CD8-positive, alpha-beta memory T cell (primary cell): ENCODE results near the gene BCL2L11. TPM values are rescaled to one million over a fixed set of nuclear protein-coding genes. Genes with fewer than 3 reads are reported as not detected.

ENCODE experiments used
- CTCF ChIA-PET: fragments of 350-600 bp; sonication (Branson Sonifier 250); formaldehyde crosslinking; loops from one replicate; lab custom pipeline; 2021; ENCODE audit warnings: antibody characterized with exemption; lab: Charles Lee
- POLR2A ChIA-PET: fragments of 350-600 bp; sonication (Branson Sonifier 250); formaldehyde crosslinking; loops from one replicate; lab custom pipeline; 2021; ENCODE audit warnings: antibody characterized with exemption; lab: Charles Lee
- DNase-seq, 5 donors: peaks; one replicate each; pipeline versions ENCODE4 v3.0.0 to v3.0.0-alpha.2; 2020 to 2022; ENCODE audit warnings: mixed read lengths in 1 of 5
- H3K27ac ChIP-seq: one replicate; pipeline ENCODE4 v1.7.0; 2013; ENCODE audit warnings: low read depth, mild to moderate bottlenecking, low read length, moderate library complexity
- H3K27me3 ChIP-seq: 2 replicates; pipeline ENCODE4 v1.7.0; 2013; ENCODE audit warnings: low read length, mild to moderate bottlenecking; ENCODE audit not compliant: insufficient read depth, poor library complexity, severe bottlenecking
- H3K36me3 ChIP-seq: 2 replicates; pipeline ENCODE4 v1.7.0; 2013; ENCODE audit warnings: mild to moderate bottlenecking, low read length, moderate library complexity; ENCODE audit not compliant: insufficient read depth
- H3K4me1 ChIP-seq: 2 replicates; pipeline ENCODE4 v1.7.0; 2013; ENCODE audit warnings: mild to moderate bottlenecking, low read length, moderate library complexity; ENCODE audit not compliant: insufficient read depth
- H3K4me3 ChIP-seq: 2 replicates; pipeline ENCODE4 v1.7.0; 2013; ENCODE audit warnings: mild to moderate bottlenecking, low read length
- H3K9me3 ChIP-seq: 2 replicates; pipeline ENCODE4 v1.7.0; 2013; ENCODE audit warnings: mild to moderate bottlenecking, low read length
- H3K27ac Mint-ChIP-seq, 8 donors: one replicate each; pipeline ENCODE4 v1.8.0; 2020 to 2021; ENCODE audit warnings: mixed read lengths in 8 of 8, mild to moderate bottlenecking in 6 of 8, inconsistent platforms in 3 of 8, moderate library complexity in 3 of 8
- H3K27me3 Mint-ChIP-seq, 2 donors: one replicate each; pipeline ENCODE4 v1.8.0; 2020 to 2021; ENCODE audit warnings: mixed read lengths in 2 of 2, mild to moderate bottlenecking in 1 of 2, moderate library complexity in 1 of 2
- H3K36me3 Mint-ChIP-seq, 3 donors: one replicate each; pipeline ENCODE4 v1.8.0; 2020 to 2021; ENCODE audit warnings: mixed read lengths in 3 of 3, inconsistent platforms in 1 of 3, mild to moderate bottlenecking in 1 of 3
- H3K4me1 Mint-ChIP-seq, 3 donors: one replicate each; pipeline ENCODE4 v1.8.0; 2020 to 2021; ENCODE audit warnings: mixed read lengths in 3 of 3, inconsistent platforms in 1 of 3, mild to moderate bottlenecking in 1 of 3
- H3K4me3 Mint-ChIP-seq, 7 donors: one replicate each; pipeline ENCODE4 v1.8.0; 2020 to 2021; ENCODE audit warnings: mixed read lengths in 7 of 7, mild to moderate bottlenecking in 6 of 7, moderate library complexity in 4 of 7, inconsistent platforms in 2 of 7
- H3K9me3 Mint-ChIP-seq, 5 donors: one replicate each; pipeline ENCODE4 v1.8.0; 2020 to 2022; ENCODE audit warnings: mixed read lengths in 5 of 5, mild to moderate bottlenecking in 3 of 5, moderate library complexity in 2 of 5, inconsistent platforms in 1 of 5
- polyA plus RNA-seq: library from polyadenylated mRNA; unstranded; fragments of 300-500 nt; fragmentation: Illumina TruSeq; gene quantifications from one replicate; pipeline ENCODE4 v1.2.3, GENCODE V29; 2021
- total RNA-seq, 2 experiments: library from RNA; stranded (reverse); gene quantifications; one replicate each; pipeline ENCODE4 v1.2.3, GENCODE V29; 2021

BCL2L11 gene
- total and polyA plus RNA-seq, 3 experiments from 2014 or later = 13.8 to 40.6 (median 36.6) TPM

DNA sequence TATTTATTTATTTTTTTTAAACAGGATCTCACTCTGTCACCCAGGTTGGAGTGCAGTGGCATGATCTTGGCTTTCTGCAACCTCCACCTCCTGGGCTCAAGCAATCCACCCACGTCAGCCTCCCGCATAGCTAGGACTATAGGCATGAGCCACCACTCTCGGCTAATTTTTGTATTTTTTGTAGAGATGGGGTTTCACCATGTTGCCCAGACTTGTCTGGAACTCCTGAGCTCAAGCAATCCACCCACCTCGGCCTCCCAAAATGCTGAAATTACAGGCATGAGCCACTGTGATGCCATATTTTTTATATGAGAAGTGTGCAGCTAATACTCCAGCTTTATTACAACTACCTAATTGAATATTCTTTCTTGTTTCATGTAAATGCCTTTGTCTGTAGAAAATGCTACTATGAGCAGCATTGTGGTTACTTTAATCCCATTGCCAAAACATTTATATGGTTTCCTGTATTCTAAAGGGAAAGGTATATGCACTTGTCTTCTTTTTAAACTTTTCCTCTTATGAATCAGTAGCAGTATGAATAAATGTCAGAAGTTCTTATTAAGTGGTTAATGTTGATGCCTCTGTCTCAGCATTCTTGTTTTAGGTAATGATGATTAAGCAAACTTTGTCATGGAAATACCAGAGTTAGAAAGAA is 9.5 kb upstream of the BCL2L11 start:
- Mint-ChIP-seq H3K36me3 (peaks cover 0 to 4% (median under 1%) of the 10 kb centered on the region in 3 donors), H3K9me3 (no peaks in the 10 kb centered on the region), H3K27me3 (peaks cover 20 to 63% of the 10 kb centered on the region in 2 donors), H3K27ac (no peak overlapping the region), H3K4me1 (peaks cover 0 to 3% (median under 1%) of the 10 kb centered on the region in 3 donors), H3K4me3 (no peak overlapping the region)
- Histone ChIP-seq H3K4me3 (no peak overlapping the region), H3K27me3 (peaks cover 4% of the 10 kb centered on the region), H3K27ac (no peak overlapping the region), H3K4me1 (no peaks in the 10 kb centered on the region), H3K36me3 (no peaks in the 10 kb centered on the region), H3K9me3 (no peaks in the 10 kb centered on the region)
- POLR2A ChIA-PET = no interaction called here
- CTCF ChIA-PET = no interaction called here
- no peak for DNase-seq

DNA sequence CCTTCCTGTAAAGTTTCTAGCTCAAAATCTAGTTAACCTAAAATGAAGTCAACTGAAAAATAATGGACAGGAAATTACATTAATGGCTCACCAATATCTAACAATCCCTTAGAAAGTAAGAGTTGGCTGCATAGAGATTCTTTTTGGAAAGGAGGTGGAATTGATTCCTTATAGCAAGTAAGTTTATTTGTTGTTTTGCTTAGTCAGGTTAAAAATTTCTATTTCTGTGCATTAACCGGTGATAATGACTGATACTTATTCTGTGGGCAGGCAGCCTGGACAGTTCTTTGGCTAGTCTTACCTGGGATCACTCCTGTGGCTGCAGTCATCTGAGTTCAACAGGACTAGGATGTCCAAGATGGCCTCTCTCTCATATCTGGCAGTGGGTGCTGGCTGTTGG is 6.9 kb upstream of the BCL2L11 start:
- CTCF ChIA-PET = interaction anchor here (1.6 kb wide), 1 partner anchor 302 kb away, joined by 3 read pairs; no protein-coding TSS in a partner anchor
- DNase-seq = no peak
- H3K27me3 ChIP-seq = peaks cover 21% of the 10 kb centered on the region
- Mint-ChIP-seq H3K36me3 (peaks cover 0 to 4% (median 0%) of the 10 kb centered on the region in 3 donors), H3K27ac (peak overlapping the region in 1 of 8 donors; percentile 2), H3K27me3 (peaks cover 33 to 79% of the 10 kb centered on the region in 2 donors), H3K4me1 (peaks cover 24 to 28% (median 26%) of the 10 kb centered on the region in 3 donors), H3K9me3 (no peaks in the 10 kb centered on the region), H3K4me3 (no peak overlapping the region)
- no peak overlapping the region for H3K4me3 ChIP-seq
- H3K36me3 ChIP-seq = no peaks in the 10 kb centered on the region
- H3K4me1 ChIP-seq = peaks cover 21% of the 10 kb centered on the region
- no peak overlapping the region for H3K27ac ChIP-seq
- POLR2A ChIA-PET = no interaction called here
- no peaks in the 10 kb centered on the region for H3K9me3 ChIP-seq

DNA sequence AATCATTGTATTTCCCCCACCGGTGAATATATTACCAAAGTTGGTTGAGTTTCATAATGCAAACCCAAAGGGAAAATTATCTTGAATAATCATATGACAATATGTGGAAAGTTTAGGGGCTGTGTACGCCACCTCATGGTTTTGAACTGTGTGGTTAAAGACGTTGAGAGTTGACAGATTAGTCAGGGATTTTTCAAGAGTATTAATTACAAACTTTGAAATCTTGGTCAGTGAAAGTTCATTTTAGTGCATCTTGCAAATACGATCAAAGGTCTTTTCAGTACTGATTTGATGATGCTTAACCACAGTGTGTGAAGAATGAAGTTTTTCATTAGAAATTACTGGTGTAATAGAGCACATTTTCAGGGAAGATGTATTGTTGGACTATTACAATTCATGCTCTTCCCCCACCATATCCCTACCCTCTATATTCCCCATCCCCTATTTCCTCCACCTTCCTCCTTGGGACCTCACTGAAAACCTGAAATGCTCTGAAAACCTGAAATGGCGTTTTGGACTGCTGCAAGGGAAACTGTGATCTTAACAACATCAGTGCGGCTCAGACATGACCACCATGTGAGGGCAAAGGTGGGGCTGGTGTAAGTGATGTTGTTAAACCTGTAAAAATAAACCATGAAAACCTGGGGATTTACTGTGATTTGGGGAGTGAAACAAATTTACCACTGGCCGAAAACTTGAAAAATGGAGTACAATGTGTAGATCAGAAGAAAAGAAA is 4.5 kb upstream of the BCL2L11 start:
- H3K27ac Mint-ChIP-seq = peak overlapping the region in 3 of 8 donors; percentile 15 to 44 (median 31)
- no peak for DNase-seq
- no peak overlapping the region for H3K27ac ChIP-seq
- ChIA-PET CTCF (interaction anchor here (1.4 to 2.5 kb wide), 3 partner anchors 10 to 308 kb away, joined by 4 to 12 read pairs (median 6); no protein-coding TSS in a partner anchor), POLR2A (no interaction called here)
- no peaks in the 10 kb centered on the region for H3K9me3 ChIP-seq
- H3K27me3 Mint-ChIP-seq = peaks cover 34 to 69% of the 10 kb centered on the region in 2 donors
- peaks cover 33% of the 10 kb centered on the region for H3K4me1 ChIP-seq
- no peaks in the 10 kb centered on the region for H3K9me3 Mint-ChIP-seq
- H3K4me3 ChIP-seq = no peak overlapping the region
- peaks cover 0 to 5% (median 4%) of the 10 kb centered on the region in 3 donors for H3K36me3 Mint-ChIP-seq
- H3K4me1 Mint-ChIP-seq = peaks cover 31 to 42% (median 37%) of the 10 kb centered on the region in 3 donors
- H3K27me3 ChIP-seq = peaks cover 31% of the 10 kb centered on the region
- H3K36me3 ChIP-seq = no peaks in the 10 kb centered on the region
- peak overlapping the region in 5 of 7 donors; percentile 20 to 87 (median 79) for H3K4me3 Mint-ChIP-seq

DNA sequence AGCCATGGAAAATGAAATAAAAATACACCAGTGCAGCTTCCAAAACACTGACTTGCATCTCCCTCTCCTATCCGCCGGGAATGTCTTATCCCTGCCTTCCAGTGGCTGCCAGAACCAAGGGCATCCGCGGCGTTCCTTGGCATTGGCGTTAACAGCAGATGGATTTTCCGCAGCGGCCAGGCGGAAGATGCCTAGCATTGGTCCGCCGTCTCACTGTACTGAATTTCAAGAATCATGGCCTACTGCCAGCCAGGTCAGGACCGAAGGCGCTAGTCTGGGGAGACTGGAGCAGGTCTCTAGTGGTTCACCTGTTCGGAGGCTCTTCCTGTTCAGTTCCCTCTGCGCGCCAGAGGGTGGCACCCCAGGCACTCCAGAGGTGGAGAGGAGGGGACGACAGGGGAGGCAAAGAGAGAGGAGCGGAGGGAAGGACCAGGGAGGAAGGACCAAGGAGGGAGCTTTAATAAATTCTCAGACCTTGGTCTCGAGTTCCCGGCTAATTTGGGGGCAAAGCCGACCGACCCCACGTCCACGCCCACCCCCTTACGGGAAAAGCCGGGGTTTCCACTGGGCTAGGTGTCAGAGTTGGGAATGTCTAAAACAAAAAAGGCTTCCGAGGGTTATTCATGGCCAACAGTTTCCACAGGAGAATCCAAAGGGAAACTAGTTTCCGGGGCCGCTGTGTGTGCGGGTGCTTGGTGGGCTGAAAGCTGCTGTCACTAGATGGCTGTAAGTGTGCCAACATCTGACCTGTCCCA is 3.7 kb upstream of the BCL2L11 start:
- Histone ChIP-seq H3K27me3 (peaks cover 31% of the 10 kb centered on the region), H3K27ac (no peak overlapping the region), H3K4me1 (peaks cover 33% of the 10 kb centered on the region), H3K36me3 (no peaks in the 10 kb centered on the region), H3K9me3 (no peaks in the 10 kb centered on the region), H3K4me3 (peak overlapping the region; percentile 65)
- DNase-seq = peak; percentile 32 to 78 (median 55)
- peaks cover 33 to 65% of the 10 kb centered on the region in 2 donors for H3K27me3 Mint-ChIP-seq
- peaks cover 0 to 10% (median 4%) of the 10 kb centered on the region in 3 donors for H3K36me3 Mint-ChIP-seq
- H3K4me1 Mint-ChIP-seq = peaks cover 31 to 42% (median 37%) of the 10 kb centered on the region in 3 donors
- CTCF ChIA-PET = interaction anchor here (0.7 to 2.5 kb wide), 9 partner anchors 9 to 309 kb away, joined by 3 to 12 read pairs (median 4); no protein-coding TSS in a partner anchor
- peak overlapping the region in 5 of 8 donors; percentile 3 to 76 (median 28) for H3K27ac Mint-ChIP-seq
- peak overlapping the region; percentile 79 to 96 (median 87) for H3K4me3 Mint-ChIP-seq
- no peaks in the 10 kb centered on the region for H3K9me3 Mint-ChIP-seq
- POLR2A ChIA-PET = no interaction called here

DNA sequence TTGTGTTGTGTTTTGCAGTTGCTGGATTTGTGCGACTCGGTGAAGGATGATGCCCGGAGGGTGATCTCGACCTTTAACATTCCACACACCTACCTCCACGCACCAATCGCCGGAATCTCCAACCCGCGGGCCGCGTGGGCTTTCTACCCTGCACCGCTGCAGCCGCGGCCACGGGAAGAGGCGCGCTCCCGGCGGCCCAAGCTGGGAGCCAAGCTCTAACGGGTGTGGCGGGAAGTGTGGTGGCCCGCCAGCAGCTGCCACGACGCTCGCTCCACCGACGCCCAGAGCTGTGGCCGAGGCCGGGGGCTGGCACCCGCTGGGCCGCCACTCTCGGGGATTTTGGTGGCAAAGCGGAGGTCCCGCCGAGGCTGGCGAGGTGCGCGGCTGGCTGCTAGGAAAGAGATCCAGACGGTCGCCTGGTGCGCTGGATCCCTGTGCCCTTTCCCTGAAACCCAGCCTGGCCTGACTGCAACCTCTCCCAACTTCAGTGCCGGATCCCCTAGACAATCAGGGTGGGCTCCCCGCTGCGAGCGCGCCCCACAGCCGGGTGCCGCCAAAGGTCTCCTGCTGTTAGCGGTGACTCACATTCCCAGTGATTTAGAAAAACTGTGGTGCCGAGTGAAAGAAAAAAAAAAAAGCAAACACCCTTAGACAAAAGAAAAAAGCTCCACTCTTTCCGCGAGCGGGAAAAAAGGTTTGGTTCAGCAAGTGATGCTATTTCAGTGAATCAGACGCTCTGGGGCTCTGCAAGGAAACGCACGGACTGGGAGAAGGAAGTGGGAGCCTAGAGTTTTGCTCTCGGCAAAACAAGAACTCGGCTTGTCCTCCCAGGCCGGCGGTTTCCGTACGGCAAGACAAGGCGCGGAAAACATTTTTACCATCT is 2.9 kb upstream of the BCL2L11 start:
- peaks cover 31% of the 10 kb centered on the region for H3K27me3 ChIP-seq
- ChIA-PET CTCF (interaction anchor here (0.7 to 2.5 kb wide), 9 partner anchors 8 to 310 kb away, joined by 3 to 12 read pairs (median 4); no protein-coding TSS in a partner anchor), POLR2A (no interaction called here)
- Mint-ChIP-seq H3K9me3 (no peaks in the 10 kb centered on the region), H3K4me1 (peaks cover 31 to 42% (median 37%) of the 10 kb centered on the region in 3 donors), H3K27ac (peak overlapping the region in 7 of 8 donors; percentile 16 to 91 (median 74)), H3K36me3 (peaks cover 0 to 12% (median 0%) of the 10 kb centered on the region in 3 donors), H3K4me3 (peak overlapping the region; percentile 83 to 96 (median 90)), H3K27me3 (peaks cover 33 to 58% of the 10 kb centered on the region in 2 donors)
- H3K27ac ChIP-seq = no peak overlapping the region
- DNase-seq = peak in 2 of 5 donors; percentile 25 to 49
- peaks cover 33% of the 10 kb centered on the region for H3K4me1 ChIP-seq
- no peaks in the 10 kb centered on the region for H3K36me3 ChIP-seq
- no peaks in the 10 kb centered on the region for H3K9me3 ChIP-seq
- peak overlapping the region; percentile 65 for H3K4me3 ChIP-seq

DNA sequence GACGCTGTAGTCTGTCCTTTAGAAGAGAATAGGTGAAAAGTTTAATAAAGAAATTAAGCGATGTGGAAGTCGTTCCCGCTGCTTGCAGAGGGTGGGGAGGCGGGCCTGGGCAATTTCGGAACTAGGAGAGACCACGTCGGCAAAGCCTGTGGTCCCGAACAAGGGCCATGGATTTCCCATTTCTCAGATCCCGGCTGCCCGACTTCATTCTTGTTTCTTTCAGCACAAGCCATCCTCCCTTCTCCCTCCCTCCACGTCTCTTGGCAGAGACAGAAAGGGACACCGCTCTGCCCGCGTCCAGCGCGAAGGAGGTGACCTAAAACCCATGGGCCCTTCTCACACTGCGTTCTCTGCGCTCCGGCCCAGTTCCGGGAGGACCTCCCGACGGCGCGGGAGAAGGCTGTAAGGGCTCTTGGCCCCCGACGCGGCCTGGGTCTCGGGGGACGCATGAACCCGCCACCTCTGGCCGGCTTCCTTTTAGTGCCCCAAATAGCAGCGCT is 2.2 kb upstream of the BCL2L11 start:
- DNase-seq = peak in 1 of 5 donors; percentile 44
- Histone ChIP-seq H3K27me3 (peaks cover 31% of the 10 kb centered on the region), H3K4me3 (peak overlapping the region; percentile 65), H3K4me1 (peaks cover 36% of the 10 kb centered on the region), H3K36me3 (no peaks in the 10 kb centered on the region), H3K9me3 (no peaks in the 10 kb centered on the region), H3K27ac (no peak overlapping the region)
- H3K4me1 Mint-ChIP-seq = peaks cover 34 to 45% (median 41%) of the 10 kb centered on the region in 3 donors
- ChIA-PET CTCF (interaction anchor here (2.2 to 2.5 kb wide), 2 partner anchors 7 to 306 kb away, joined by 6 to 12 read pairs; no protein-coding TSS in a partner anchor), POLR2A (no interaction called here)
- no peaks in the 10 kb centered on the region for H3K9me3 Mint-ChIP-seq
- peaks cover 33 to 52% of the 10 kb centered on the region in 2 donors for H3K27me3 Mint-ChIP-seq
- peak overlapping the region; percentile 83 to 96 (median 90) for H3K4me3 Mint-ChIP-seq
- H3K27ac Mint-ChIP-seq = peak overlapping the region in 7 of 8 donors; percentile 16 to 91 (median 74)
- H3K36me3 Mint-ChIP-seq = peaks cover 0 to 16% (median 0%) of the 10 kb centered on the region in 3 donors
